Progenitor cell of endocrine pancreas (in vitro differentiated cells): ENCODE measurements around the gene TEX48. TPM values are rescaled to one million over a fixed set of nuclear protein-coding genes. Genes with fewer than 3 reads are reported as not detected.

Experiments
- DNase-seq: peaks from one replicate; pipeline ENCODE4 v3.0.0; 2021; ENCODE audit warnings: low spot score; ENCODE audit not compliant: unreplicated experiment
- H3K27ac Mint-ChIP-seq: 2 replicates; pipeline ENCODE4 v1.8.0; 2021; ENCODE audit warnings: mild to moderate bottlenecking, moderate library complexity, mixed read lengths
- H3K27me3 Mint-ChIP-seq: 2 replicates; pipeline ENCODE4 v1.8.0; 2021; ENCODE audit warnings: mixed read lengths
- H3K36me3 Mint-ChIP-seq: 2 replicates; pipeline ENCODE4 v1.8.0; 2022; ENCODE audit warnings: mixed read lengths; ENCODE audit not compliant: insufficient read depth
- H3K4me1 Mint-ChIP-seq: 2 replicates; pipeline ENCODE4 v1.8.0; 2021; ENCODE audit warnings: low read depth, mixed read lengths
- H3K4me3 Mint-ChIP-seq: 2 replicates; pipeline ENCODE4 v1.8.0; 2021; ENCODE audit warnings: low read depth, mild to moderate bottlenecking, moderate library complexity, mixed read lengths
- H3K9me3 Mint-ChIP-seq: 2 replicates; pipeline ENCODE4 v1.8.0; 2021; ENCODE audit warnings: low read depth, mixed read lengths
- CTCF ChIP-seq: fragments of 200-600 bp; sonication (generic); IDR thresholded peaks from one replicate; pipeline ENCODE4 v1.5.0; 2021; ENCODE audit warnings: antibody characterized with exemption, mild to moderate bottlenecking; ENCODE audit not compliant: unreplicated experiment
- total RNA-seq: library from RNA; stranded (reverse); gene quantifications from 2 replicates; pipeline ENCODE4 v1.2.1, GENCODE V29; 2021

The TEX48 gene
- total RNA-seq, 1 donor from 2014 or later = not detected

GRCh38 chr9:114723931-114724330 is 41.9 kb upstream of the TEX48 start:
- Mint-ChIP-seq H3K9me3 (no peaks in the 10 kb centered on the region), H3K27ac (no peak overlapping the region), H3K36me3 (no peaks in the 10 kb centered on the region), H3K27me3 (peaks cover 18% of the 10 kb centered on the region), H3K4me1 (peaks cover 5% of the 10 kb centered on the region), H3K4me3 (no peak overlapping the region)
- DNase-seq = no peak
- no peak for TF ChIP-seq CTCF

GRCh38 chr9:114722937-114723620 is 41.1 kb upstream of the TEX48 start:
- no peak for TF ChIP-seq CTCF
- H3K27ac Mint-ChIP-seq = no peak overlapping the region
- peaks cover 23% of the 10 kb centered on the region for H3K27me3 Mint-ChIP-seq
- H3K4me3 Mint-ChIP-seq = no peak overlapping the region
- H3K36me3 Mint-ChIP-seq = no peaks in the 10 kb centered on the region
- DNase-seq = no peak
- H3K9me3 Mint-ChIP-seq = no peaks in the 10 kb centered on the region
- peaks cover 5% of the 10 kb centered on the region for H3K4me1 Mint-ChIP-seq

DNA sequence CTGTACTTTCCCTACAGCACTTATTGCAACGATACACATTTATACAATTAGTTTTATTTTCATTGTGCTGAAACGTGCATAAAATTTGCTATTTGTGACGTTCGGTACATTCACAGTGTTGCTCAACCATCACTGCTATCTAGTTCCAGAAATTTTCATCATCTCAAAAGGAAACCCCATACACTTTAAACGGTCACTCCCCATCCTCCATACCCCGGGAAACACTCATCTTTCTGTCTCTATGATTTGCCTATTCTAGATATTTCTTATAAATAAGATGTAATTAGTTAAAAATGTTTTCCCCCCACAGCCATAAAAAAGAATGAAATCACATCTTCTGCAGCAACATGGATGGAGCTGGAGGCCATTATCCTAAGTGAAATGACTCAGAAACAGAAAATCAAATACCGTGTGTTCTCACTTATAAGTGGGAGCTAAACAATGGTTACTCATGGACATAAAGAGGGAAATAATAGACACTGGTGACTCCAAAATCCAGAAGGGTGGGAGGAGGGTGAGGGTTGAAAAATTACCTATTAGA is 40.2 kb upstream of the TEX48 start:
- no peak overlapping the region for H3K4me3 Mint-ChIP-seq
- peaks cover 25% of the 10 kb centered on the region for H3K27me3 Mint-ChIP-seq
- no peak overlapping the region for H3K27ac Mint-ChIP-seq
- no peaks in the 10 kb centered on the region for H3K9me3 Mint-ChIP-seq
- peaks cover 5% of the 10 kb centered on the region for H3K4me1 Mint-ChIP-seq
- H3K36me3 Mint-ChIP-seq = no peaks in the 10 kb centered on the region
- no peak for DNase-seq
- no peak for TF ChIP-seq CTCF

GRCh38 chr9:114721491-114722079 is 39.6 kb upstream of the TEX48 start:
- Mint-ChIP-seq H3K27ac (no peak overlapping the region), H3K27me3 (peaks cover 25% of the 10 kb centered on the region), H3K4me3 (no peak overlapping the region), H3K9me3 (no peaks in the 10 kb centered on the region), H3K36me3 (no peaks in the 10 kb centered on the region), H3K4me1 (peaks cover 5% of the 10 kb centered on the region)
- TF ChIP-seq CTCF = no peak
- no peak for DNase-seq

DNA sequence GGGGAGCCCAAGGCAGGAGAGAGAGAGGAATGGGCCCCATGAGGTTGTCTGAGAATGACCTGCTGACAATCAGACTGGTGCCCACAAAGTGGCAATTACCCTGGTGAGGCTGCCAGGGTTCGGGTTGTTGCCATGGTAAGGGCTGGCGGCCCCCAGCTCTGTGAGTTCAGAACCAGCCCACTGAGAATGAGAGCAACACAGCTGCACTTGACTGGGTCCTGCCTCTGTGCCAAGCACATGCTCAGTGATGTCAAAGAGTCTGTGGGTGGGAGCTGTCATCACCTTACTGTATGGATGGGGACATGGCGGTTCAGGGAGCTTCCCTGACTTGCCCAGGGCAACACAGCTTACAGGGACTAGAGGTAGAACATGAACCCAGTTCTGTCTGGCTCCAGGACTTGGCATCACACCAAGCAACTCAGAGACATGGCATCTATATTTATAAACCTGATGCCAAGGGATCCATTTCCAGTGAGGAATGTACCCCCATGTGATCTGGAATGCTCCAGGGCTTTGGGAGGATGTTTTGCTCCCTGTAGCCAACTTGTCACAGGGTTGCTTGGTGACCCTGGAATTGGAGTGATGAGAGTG is 38.2 kb upstream of the TEX48 start:
- Mint-ChIP-seq H3K9me3 (no peaks in the 10 kb centered on the region), H3K27ac (no peak overlapping the region), H3K27me3 (peaks cover 25% of the 10 kb centered on the region), H3K4me3 (no peak overlapping the region), H3K4me1 (peaks cover 5% of the 10 kb centered on the region), H3K36me3 (no peaks in the 10 kb centered on the region)
- DNase-seq = no peak
- no peak for TF ChIP-seq CTCF
